Gastroesophageal sphincter (tissue), 3 donors: ENCODE results near the gene HS3ST2.

Experiments used
- CTCF ChIP-seq, 4 experiments: fragments of 200-600 bp in 2 of 4; fragments of 450-650 bp in 2 of 4; sonication (generic) in 1 of 4; IDR thresholded peaks; one replicate each; pipeline ENCODE4 v1.5.1; 2017 to 2019; ENCODE audit warnings: antibody characterized with exemption in 4 of 4, mild to moderate bottlenecking in 2 of 4, moderate library complexity in 2 of 4
- POLR2A ChIP-seq, 2 donors: fragments of 450-650 bp; IDR thresholded peaks; one replicate each; pipeline ENCODE4 v1.6.1; 2017; ENCODE audit warnings: antibody characterized with exemption in 2 of 2, mild to moderate bottlenecking in 2 of 2, moderate library complexity in 1 of 2

DNA sequence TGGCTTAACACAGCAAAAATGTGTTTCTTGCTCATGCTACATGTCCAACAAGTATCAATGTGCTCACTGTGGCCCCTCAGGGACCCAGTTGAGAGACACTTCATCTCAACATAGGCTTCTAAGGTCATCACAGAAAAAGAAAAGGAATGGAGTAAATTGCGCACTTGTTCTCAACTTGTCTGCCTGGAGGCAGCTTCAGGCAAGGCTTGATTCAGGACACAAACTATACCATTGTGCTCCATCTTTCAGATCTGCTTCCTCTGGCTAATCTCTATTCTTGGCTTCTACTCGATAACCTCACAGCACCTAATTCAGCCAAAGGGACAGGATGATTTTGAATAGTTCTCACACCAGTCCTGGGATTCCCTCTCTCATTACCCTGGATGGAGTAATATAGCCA is 35.6 kb downstream of the HS3ST2 start:
- TF ChIP-seq CTCF (IDR thresholded peaks at IDR 0.05) (no peak), POLR2A (IDR thresholded peaks at IDR 0.05) (no peak)
